Activated naive CD4-positive, alpha-beta T cell treated with anti-CD3 and anti-CD28 coated beads, Interleukin-2, amount 50 U/mL, for 16 hours (primary cell): ENCODE data around the gene YBX3.

Source experiments
- DNase-seq: peaks from one replicate; pipeline ENCODE4 v3.0.0-alpha.2; 2020

YBX3 gene

DNA sequence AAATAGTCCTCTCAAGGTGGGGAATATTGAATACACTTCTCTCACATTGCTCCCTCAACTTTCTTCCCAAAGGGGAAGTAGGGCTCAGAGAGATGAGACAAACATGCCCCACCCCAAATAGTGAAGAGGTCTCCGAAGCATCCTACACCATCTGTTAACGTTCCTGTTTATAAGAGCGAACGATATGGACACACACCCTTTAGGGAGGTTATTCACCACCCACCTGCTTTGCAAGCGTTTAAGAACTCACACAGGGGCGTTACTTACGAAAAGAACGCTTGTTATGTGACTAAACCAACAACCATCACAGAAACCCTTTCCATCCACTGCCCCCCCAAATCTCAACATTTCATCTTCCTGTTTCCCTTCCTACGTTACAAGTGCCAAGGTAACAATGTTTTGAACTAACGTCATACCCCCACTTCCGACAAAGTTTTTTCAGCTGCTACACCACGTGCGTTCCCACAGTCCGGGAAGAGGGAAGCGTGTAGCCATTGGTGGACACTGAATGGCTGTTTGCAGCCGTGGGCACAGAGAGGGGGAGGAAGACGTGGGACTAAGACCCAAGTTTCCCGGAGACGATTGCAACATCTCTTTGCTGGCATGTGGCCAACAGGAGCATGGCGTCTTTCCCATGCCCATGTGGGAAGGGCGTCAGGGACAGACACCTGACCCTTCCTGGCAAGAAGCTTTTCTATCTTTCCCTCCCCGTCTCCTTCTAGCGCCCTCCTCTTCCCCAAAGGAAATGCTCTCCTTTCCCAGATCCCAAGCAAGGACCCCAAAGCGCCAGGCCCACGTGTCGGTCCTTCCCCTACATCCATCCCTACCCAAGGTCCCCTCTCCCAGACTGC lies 1.2 kb downstream of the YBX3 start:
- peak; percentile 55 for DNase-seq

DNA sequence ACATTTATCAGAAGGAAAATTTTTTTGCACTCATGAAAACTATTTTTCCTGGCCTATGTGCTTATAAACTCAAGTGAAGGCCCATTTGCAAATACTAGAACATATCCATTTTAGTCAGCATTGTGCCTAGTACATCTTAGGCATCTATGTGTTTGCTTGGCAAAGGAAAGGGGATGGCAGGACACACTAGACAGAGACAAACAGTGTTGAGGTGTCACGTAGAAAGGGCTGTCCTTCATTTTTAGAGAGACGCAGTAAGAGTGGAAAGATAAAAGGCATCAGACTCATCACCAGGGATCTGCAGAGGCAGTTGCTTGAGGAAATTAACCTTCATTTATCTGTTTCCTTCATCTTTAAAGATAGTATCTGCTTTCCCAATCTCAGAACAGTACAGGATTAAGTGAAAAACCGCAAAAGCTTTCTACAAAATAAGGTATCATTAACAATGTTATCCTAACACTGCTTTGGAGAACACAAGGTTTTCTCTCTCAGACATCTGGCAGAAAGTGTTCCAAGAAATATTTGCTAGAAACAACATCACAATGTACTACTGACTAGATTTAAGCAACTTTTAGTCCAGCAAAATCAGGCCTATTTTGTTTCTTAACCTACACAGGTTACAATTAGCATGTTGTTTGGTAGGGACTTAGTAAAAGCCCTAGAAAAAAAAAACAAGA lies 2.0 kb downstream of the YBX3 start:
- no peak for DNase-seq

DNA sequence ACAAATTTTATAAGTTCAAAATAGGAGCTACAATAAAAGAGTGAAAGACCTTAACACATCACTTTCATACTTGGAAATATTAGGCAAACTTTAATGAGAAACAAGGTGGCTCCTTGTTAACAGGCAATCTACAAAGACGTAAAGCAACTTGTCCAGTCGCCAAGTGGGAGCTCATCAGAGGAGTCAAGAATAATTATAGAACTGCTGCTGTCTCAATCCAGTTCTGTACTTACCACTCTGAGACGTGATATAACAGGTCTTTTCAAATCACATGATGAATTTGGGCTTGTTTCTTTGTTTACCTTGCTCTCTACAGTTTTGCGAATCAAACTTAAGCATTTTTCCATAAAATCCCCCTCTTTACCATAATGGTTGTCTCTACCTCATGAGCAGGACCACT lies 3.6 kb downstream of the YBX3 start:
- no peak for DNase-seq

DNA sequence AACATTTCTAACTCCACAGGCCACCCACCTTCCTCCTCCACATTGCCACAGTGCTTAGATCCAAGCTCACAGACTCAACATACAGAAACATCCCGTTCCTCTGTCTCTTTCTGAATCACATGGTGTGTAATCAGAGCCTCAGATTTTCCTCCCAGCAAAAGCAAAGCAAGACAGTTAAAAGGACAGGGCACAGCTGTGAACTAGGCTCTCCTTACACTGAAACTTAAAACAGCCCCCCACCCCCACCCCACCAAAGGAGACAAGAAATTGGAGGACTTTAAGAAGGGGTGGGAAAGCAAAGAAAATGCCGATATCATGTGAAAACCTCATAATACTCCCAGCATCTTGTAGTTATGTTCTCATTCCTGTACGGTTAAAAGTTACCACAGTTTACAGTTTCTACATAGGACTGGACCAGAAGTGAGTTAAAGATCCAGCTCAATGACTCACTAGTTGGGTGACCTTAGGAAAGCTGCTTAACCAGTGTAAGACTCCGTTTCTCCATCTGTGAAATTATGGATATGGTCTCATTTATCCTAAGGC lies 4.8 kb downstream of the YBX3 start:
- DNase-seq: no peak

DNA sequence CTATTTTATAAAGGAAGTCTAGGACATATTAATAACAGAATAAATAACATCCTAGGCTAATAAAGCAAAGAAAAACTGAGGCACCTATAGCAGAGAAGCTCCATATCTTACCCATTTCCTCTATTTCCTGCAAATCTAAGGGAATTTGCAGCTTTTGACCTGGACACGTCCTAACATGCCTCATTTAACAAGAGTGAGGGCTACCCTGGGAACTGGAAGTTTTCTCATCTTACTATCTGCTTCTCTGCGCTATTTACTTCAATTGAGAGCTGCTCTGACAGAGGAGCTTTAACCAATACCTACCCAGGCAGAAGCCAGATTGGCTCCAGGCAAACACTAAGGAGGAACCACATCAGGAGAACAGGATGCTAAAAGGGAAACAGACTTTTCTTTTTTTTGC lies 5.7 kb downstream of the YBX3 start:
- DNase-seq: no peak

DNA sequence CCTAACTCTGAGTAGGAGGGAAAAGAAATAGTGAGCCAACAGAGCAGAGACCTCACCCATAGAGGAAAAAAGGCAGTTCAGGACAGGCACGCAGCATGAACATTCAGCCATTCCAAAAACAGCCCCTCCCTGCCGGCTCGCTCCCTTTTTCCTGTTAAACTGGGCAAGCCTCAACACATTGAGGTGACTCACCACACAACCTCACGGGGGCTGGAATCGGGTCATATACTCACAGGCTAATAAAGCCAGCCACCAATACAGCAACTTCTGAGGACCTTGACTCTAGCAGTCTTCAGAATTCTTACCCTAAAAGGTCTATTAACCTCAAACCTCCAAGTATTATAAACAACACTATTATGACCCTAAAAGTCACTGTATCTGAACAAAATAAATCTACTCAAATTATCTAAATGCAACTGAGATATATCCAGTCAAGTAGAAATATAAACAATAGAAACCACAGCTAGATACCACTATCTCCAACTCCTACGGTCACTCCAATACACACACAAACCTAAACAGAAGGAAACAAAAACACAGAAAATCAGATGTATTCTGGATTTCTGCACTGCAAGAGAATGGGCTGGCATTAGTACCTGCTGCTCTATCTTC lies 6.3 kb downstream of the YBX3 start:
- no peak for DNase-seq

DNA sequence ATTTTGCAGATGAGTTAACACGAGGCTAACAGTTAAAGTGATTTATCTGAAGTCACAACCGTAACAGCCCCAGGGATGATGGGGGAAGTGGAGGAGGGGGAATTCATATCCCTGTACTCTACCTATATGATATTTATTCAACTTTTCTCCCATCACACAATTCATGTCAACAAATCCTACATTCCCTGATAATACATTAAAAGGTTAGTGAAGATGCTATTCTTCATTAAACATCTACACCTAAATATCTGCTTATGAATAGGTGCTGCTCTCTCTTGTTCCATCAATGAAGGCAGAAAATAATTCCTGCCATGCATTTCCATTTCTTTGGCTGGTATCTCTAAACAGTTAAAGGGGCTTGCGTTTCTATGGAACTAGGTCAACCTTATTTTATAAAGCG lies 6.8 kb downstream of the YBX3 start:
- no peak for DNase-seq

DNA sequence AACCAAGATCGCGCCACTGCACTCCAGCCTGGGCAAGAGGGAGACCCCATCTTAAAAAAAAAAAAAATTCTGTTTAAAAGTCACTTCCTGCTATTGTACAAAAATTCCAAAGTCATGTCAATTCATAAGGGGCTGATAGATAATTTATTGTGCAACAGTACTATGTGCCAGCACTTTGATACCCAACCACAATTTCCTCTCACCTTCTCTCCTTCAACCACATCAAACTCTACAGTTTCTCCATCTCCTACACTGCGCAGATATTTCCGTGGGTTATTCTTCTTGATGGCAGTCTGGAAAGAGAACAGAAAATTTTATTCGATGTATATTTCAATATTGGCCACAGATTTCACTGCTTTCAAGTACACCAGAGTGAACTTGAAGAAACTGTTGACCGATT lies 7.6 kb downstream of the YBX3 start:
- DNase-seq: no peak

DNA sequence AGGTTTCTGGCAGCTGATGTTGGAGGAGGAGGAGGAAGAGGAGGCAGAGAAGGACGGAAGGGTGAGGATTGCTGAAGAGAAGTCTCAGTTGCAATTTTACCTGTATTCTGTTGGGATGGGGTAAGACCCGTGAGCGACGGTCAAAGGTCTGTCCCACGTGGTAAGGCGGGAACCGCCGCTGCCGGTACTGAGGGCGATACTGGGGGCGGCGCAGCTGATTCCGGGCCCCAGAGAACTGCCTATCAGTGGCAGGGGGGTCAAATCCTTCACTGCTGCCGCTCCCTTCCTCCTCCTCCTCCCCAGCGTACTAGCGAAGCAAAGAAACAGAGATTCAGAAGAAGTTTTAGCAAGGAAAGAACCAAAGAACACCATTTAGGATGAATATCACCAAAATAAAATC lies 13.3 kb downstream of the YBX3 start:
- DNase-seq: no peak

DNA sequence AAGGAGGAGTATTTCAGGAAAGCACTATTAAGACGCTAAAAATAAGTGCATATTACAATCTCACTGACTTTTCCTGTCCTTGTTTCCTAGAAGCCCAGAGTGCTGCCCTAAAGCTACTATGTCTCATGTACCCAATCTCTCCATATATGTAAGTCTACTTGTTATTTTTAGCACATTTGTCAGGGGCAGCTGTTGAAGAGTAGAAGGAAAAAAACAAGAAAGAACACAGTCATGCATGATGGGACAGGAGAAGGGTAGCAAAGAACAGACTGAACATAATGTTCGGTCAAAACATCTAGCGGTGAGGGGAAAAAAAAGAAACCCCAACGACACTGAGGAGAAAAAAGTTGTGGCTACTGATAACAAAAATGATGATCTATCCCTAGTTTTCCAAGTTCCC lies 14.3 kb downstream of the YBX3 start:
- DNase-seq: no peak

DNA sequence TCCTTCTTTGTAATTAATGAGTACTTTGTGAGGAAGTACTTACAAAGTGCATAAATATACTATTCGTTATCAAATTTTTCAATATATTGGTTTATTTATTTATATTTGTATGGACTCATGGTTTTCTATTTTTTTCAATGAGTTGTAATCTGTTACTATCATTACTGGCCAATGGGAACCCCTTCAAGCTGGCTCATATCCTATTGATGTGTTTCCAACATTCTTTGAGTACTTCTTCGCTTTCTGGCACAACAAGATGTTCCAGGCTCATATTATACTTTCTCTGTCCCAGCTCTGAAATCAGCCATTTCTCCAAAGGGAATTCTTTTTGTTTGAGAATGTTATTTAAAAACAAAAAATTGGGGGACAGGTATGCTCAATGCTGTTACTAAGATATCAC lies 17.5 kb downstream of the YBX3 start:
- DNase-seq: no peak

DNA sequence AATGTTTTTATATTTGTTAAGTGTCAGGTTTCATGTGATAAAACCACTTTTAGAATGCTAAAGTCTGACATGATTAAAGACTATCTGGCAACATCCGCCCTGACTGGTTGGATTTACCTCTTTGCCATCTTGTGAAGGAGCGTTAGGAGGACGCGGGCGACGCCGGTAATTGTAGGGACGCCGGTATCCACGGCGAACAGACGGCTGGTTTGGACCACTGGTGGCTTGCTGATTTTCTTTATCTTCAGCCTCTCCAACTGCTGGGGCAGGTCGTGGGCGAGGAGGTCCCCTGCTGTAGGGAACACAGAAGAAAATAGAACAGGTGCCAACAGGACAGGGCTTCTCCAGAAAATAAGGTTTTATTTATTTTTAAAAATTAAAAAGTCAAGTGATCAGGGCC lies 21.3 kb downstream of the YBX3 start:
- DNase-seq: no peak

DNA sequence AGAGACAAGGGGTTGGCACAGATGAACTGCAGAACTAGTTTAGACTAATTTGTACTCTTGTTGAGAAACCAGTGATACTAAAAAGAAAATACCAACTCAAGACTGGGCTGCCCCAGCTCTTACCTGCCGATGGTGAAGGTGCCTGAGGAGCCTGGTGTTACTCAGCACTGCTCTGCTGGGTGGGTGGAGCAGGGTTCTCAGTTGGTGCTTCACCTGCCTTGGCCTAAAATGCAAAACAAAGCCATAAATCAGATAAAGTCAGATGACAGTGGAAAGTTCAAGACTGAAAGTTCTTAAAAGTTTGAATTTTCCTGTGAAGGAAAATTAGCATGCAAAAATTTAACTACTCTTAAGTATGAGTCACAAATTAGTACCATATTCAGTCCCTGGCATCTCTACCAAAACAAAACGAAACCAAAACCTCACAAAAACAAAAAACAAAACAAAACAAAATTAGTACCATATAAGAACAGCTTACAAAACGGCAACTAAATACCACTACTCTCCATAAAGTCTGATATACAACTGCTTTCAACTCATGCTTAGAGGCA lies 21.9 kb downstream of the YBX3 start:
- DNase-seq: peak; percentile 64

DNA sequence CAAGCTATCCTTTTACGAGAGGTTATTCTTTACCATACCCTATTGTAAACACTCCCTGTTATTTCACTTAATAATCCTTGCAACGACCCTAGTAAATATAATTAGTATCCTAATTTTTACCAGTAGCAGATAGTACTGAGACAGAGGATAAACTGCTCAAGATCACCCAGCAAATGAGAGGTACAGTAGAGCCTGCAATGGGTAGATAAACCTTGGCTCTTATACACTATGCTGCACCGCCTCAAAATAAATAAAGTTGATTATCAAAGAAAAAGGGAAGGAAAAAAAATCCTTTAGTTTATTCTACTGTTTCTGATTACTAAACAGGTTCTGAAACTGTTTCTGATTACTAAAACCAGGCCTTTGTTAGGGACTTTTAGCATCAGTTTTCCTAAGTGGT lies 22.5 kb downstream of the YBX3 start:
- no peak for DNase-seq

DNA sequence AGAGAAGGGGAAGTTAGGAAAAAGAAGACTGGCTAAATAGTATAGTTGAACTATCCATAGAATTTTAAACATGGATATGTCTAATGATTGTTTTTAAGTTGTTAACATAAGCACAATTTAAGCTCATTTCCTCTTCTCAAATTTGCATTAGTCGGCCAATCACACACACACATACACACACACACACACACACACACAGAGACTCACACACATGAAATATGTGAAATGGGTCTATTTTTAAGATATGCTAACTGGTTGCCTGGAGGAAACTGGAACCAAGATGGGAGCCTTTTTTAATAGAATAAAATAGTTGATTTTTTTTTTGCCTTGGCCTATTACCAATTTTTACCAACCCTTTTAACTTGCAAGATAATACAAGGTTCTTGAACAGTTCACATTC lies 25.3 kb downstream of the YBX3 start:
- DNase-seq: no peak

DNA sequence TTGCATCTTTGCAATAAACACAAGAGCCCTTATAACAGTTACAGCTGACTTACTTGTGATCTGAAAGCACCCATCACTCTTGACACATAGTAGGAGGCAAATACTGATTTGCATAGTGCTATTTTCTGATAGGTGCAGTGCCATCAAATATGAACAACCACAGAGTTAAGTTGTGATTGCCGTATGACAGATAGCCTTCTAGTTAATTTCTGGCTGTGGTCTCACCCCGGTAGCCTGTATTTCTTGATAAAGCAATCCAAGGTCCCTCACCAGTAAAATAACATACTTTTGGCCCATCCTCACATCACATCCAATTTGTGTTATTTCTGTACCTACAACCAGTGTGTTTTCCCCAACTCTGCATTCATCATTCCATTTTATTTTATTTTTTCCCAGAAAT lies 26.0 kb downstream of the YBX3 start:
- no peak for DNase-seq

DNA sequence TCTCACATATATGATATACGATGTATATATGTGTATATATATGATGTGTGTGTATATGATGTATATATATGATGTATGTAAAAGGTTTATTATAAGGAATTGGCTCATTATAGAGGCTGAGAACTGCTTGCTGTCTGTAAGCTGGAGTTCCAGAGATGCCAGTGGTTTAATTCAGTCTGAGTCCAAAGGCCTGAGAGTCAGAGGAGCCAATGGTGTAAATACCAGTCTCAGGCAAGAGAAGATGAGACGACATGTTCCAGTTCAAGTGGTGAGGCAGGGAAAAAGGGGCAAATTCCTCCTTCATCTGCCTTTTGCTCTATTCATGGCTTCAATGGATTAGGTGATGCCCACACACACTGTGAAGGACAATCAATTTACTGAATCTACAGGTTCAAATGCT lies 32.2 kb downstream of the YBX3 start:
- DNase-seq: no peak

DNA sequence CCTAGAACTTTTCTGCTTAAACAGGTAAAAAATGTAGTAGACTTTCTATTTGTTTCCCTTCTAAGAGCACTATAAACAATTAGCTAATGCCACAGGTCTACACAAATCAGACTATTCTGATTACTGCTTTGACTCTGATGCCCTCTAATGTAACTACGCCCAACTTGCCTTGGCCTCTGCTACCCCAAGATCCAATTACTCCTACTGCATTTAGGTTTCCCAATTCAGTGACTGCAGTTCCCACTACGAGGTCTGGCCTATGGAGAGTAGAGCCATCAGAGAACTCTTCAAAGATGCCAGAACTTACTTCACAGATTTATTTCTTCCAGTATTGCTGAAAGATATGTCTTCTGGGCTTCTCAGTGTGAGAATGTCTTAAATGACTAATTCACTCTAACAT lies 34.0 kb downstream of the YBX3 start:
- no peak for DNase-seq

DNA sequence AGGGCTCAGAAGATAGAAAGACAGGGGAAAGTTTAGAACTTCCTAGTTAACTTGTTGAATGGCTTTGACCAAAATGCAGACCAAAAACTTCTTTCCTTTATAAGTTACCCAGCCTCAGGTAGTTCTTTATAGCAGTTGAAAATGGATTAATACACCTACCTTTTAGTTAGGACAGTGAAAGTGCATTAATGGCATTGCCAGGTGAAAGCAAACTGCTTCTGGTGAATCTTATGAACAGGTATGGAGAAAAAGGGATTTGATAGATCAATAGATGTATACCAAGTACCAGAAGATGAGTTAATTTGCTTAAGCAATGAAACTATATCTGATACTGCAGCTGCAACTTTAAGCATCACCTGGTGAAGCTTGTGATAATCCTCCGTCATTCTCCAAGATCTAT lies 35.1 kb downstream of the YBX3 start:
- no peak for DNase-seq

DNA sequence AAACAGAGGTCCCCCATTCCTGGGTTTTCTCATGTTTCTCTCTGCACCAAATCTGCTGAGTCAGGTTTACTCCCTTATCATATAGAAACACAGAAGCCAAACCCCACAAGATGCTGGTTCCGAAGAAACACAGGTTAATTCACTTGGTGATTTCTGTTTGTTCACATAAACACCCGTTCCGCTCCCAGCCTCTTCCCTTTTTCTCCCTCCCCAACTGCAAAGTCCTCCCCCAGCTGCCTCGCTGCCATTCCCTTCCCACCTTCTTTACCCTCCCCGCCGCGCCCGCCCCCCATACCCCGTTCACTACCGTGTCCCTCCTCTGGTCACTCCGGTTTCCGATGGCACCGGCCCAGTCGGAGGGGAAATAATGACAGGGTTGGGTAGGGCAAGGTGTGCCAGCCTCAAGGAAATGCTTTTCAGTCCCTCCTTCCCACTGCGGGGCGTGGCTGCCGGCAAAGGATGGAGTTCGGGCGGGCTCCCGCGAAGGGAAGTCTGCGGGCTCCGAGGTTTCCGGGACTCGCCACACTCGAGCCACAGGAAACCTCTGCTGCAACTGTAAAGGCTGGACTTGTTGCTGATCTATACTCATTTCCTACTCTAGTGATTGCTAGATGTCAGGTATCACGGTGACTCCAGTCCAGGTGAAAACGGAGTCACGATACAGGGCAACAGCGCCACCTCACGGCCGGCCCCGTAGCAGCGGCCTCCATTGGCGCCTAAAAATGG lies 49.3 kb downstream of the YBX3 start, which contains the start of gene STYK1:
STYK1 (minus strand) TSS at position 394 of the 726 bp plus-strand sequence. CDS start 39,434 bp downstream, outside the sequence.
- peak; percentile 69 for DNase-seq

DNA sequence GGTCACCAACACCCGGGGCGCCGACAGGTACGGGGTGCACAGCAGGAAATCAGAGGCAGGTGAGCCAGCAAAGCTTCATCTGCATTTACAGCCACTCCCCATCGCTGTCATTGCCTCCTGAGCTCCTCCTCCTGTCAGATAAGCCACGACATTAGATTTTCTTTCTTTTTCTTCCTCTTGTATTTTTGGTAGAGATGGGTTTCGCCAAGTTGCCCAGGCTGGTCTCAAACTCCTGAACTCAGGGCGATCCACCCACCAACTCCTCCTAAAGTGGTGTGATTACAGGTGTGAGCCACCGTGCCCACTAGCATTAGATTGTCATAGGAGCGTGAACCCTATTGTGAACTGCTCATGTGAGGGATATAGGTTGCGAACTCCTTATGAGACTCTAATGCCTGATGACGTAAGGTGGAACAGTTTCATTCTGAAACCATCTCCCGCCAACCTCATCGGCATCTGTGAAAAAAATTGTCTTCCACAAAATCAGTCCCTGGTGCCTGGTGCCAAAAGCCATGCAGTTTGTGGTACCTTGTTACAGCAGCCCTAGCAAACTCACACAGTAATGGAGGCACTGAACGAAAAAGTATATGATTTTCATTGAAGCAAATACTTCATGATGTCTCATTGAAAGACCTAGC lies 50.8 kb downstream of the YBX3 start:
- no peak for DNase-seq

DNA sequence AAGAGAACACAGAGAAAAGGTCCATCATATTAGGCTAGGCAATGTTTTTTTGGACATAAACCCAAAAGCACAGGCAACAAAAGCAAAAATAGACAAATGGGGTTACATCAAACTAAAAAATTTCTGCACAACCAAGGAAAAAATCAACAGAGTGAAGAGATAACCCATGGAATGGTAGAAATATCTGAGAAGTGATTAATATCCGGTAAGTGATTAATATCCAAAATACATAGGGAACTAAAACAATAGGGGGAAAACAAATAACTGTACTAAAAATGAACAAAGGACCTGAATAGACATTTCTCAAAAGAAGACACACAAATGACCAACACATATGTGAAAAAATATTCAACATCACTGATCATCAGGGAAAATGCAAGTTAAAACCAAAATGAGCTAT lies 53.6 kb downstream of the YBX3 start:
- DNase-seq: no peak
